GM12878 (cell line): ENCODE data around the gene DNAJC9. TPM values are rescaled to one million over a fixed set of nuclear protein-coding genes. Genes with fewer than 3 reads are reported as not detected.

Experiments used
- BHLHE40 ChIP-seq, 2 experiments: fragments of 450-650 bp in 1 of 2; IDR thresholded peaks; 2 replicates each; pipeline ENCODE4 v1.6.1; 2011 to 2017; ENCODE audit warnings: low read depth in 2 of 2, borderline replicate concordance in 1 of 2, improper control_type of control experiment in 1 of 2, low read length in 1 of 2, mild to moderate bottlenecking in 1 of 2
- E2F8 ChIP-seq: fragments of 450-650 bp; IDR thresholded peaks from 2 replicates; pipeline ENCODE4 v1.6.1; 2018; ENCODE audit warnings: mild to moderate bottlenecking, low read depth, moderate library complexity; ENCODE audit not compliant: partially characterized antibody
- FOXK2 ChIP-seq: fragments of 450-650 bp; IDR thresholded peaks from 2 replicates; pipeline ENCODE4 v1.6.1; 2017; ENCODE audit warnings: mild to moderate bottlenecking, moderate library complexity
- HDAC2 ChIP-seq: fragments of 200-600 bp; sonication (generic); IDR thresholded peaks from 2 replicates; pipeline ENCODE4 v1.6.1; 2017
- MAX ChIP-seq: IDR thresholded peaks from 2 replicates; pipeline ENCODE4 v1.6.1; 2012; ENCODE audit warnings: low read depth, low read length, improper control_type of control experiment
- MYC ChIP-seq: IDR thresholded peaks from 2 replicates; pipeline ENCODE4 v1.6.1; 2011; ENCODE audit warnings: mild to moderate bottlenecking, low read length, moderate library complexity, inconsistent platforms; ENCODE audit not compliant: insufficient read depth, insufficient replicate concordance, insufficient read length, severe bottlenecking
- NFIC ChIP-seq: IDR thresholded peaks from 2 replicates; pipeline ENCODE4 v1.6.1; 2012; ENCODE audit warnings: low read depth, mild to moderate bottlenecking, inconsistent platforms, low read length, moderate library complexity
- NR2F1 ChIP-seq: fragments of 450-650 bp; conservative IDR thresholded peaks from 2 replicates; pipeline ENCODE4 v1.6.1; 2017; ENCODE audit warnings: mild to moderate bottlenecking
- RELB ChIP-seq: fragments of 450-650 bp; IDR thresholded peaks from 2 replicates; pipeline ENCODE4 v1.6.1; 2017; ENCODE audit warnings: low read depth, mild to moderate bottlenecking, moderate library complexity
- RUNX3 ChIP-seq: IDR thresholded peaks from 2 replicates; pipeline ENCODE4 v1.6.1; 2012; ENCODE audit warnings: low read length, inconsistent platforms
- SP1 ChIP-seq: IDR thresholded peaks from one replicate; pipeline ENCODE4 v1.6.1; 2011; ENCODE audit warnings: low read depth, low read length
- SREBF2 ChIP-seq: IDR thresholded peaks from 2 replicates; pipeline ENCODE4 v1.6.1; 2012; ENCODE audit warnings: mild to moderate bottlenecking, low read length
- STAT1 ChIP-seq: fragments of 450-650 bp; conservative IDR thresholded peaks from 2 replicates; pipeline ENCODE4 v1.6.1; 2014; ENCODE audit warnings: antibody characterized with exemption, mild to moderate bottlenecking
- STAT3 ChIP-seq: IDR thresholded peaks from 2 replicates; pipeline ENCODE4 v1.6.1; 2011; ENCODE audit warnings: low read depth, low read length, improper control_type of control experiment
- SUPT20H ChIP-seq: IDR thresholded peaks from 2 replicates; pipeline ENCODE4 v1.6.1; 2011; ENCODE audit warnings: low read depth, mild to moderate bottlenecking, low read length, moderate library complexity, borderline replicate concordance; ENCODE audit not compliant: control insufficient read depth
- ZBTB33 ChIP-seq: fragments of 450-650 bp; IDR thresholded peaks from 2 replicates; pipeline ENCODE4 v1.6.1; 2017; ENCODE audit warnings: mild to moderate bottlenecking
- ZNF217 ChIP-seq: fragments of 450-650 bp; IDR thresholded peaks from 2 replicates; pipeline ENCODE4 v1.6.1; 2017; ENCODE audit warnings: antibody characterized with exemption, mild to moderate bottlenecking
- ZNF687 ChIP-seq: fragments of 450-650 bp; IDR thresholded peaks from 2 replicates; pipeline ENCODE4 v1.6.1; 2017; ENCODE audit warnings: mild to moderate bottlenecking, moderate library complexity
- ZSCAN29 ChIP-seq: fragments of 450-650 bp; IDR thresholded peaks from 2 replicates; pipeline ENCODE4 v1.6.1; 2017; ENCODE audit warnings: mild to moderate bottlenecking, moderate library complexity
- polyA plus RNA-seq, 11 experiments: library from polyadenylated mRNA; depleted of rRNA in 4 of 11; unstranded in 6 of 11; stranded (reverse) in 5 of 11; fragments of >200 nt; fragmentation: Nextera tagmentation in 4 of 11; fragmentation: Illumina TruSeq in 1 of 11; extraction: Ambion mirVana in 4 of 11; extraction: Trizol in 1 of 11; gene quantifications; 1 replicate in 1 of 11; 2 replicates in 10 of 11; pipeline versions ENCODE4 v1.2.1 to v1.2.3, GENCODE V29; 2011 to 2016; ENCODE audit warnings: inconsistent platforms in 2 of 11, missing spikeins in 2 of 11, low read depth in 1 of 11
- total RNA-seq, 4 experiments: library from RNA; depleted of rRNA in 3 of 4; stranded (reverse); fragments of >200 nt in 3 of 4; fragmentation: Illumina TruSeq in 1 of 4; extraction: Trizol in 1 of 4; gene quantifications; 2 replicates each; pipeline versions ENCODE4 v1.2.1 to v1.2.3, GENCODE V29; 2013 to 2021

DNAJC9 gene
- total and polyA plus RNA-seq, 10 of the 15 experiments (the other 5 are each of a cell fraction or from before 2014, with no cell fraction given) = 15.0 to 72.9 (median 41.8) TPM

GRCh38 chr10:73246646-73247508 lies at the start of gene DNAJC9 (continued):
- no peak for TF ChIP-seq SUPT20H
- no peak for TF ChIP-seq SREBF2
- no peak; the same call in none of the 2 replicates for TF ChIP-seq FOXK2
- no peak; the same call in 1 of the 2 replicates for TF ChIP-seq NFIC
- TF ChIP-seq E2F8 = no peak
- no peak for TF ChIP-seq ZSCAN29
- TF ChIP-seq HDAC2 = no peak
- TF ChIP-seq MAX = peak; percentile 76
- TF ChIP-seq STAT1 = no peak
- TF ChIP-seq SP1 = peak; percentile 26
- TF ChIP-seq BHLHE40 (IDR thresholded peaks at IDR 0.05; ENCODE audit: borderline replicate concordance in 1 of 2, low read depth in 2 of 2, low read length in 1 of 2) = peak in 1 of 2 experiments; percentile 68; a peak in 2 of 4 replicates
- peak; percentile 91 for TF ChIP-seq MYC
- TF ChIP-seq STAT3 = no peak
- TF ChIP-seq RELB = peak; percentile 86
- TF ChIP-seq ZNF687 = 0 out of 2 replicates have a peak, but pooled peaks have one; percentile 40
- peak; percentile 60 for TF ChIP-seq NR2F1
- no peak for TF ChIP-seq ZBTB33
- TF ChIP-seq ZNF217 = no peak
- peak; percentile 64 for TF ChIP-seq RUNX3
